Right lobe of liver (tissue), 6 donors: ENCODE data around the gene LCA5. TPM values are rescaled to one million over a fixed set of nuclear protein-coding genes. Genes with fewer than 3 reads are reported as not detected.

Experiments used
- ATAC-seq, 4 donors: fragments of 200-7000 bp; cut with Tn5 transposase; one replicate each; pipeline ENCODE4 v1.9.1; 2020; ENCODE audit warnings: mild to moderate bottlenecking in 4 of 4, moderate library complexity in 4 of 4
- DNase-seq, 3 donors: peaks; one replicate each; pipeline ENCODE4 v3.0.0-alpha.2; 2020
- H3K27ac ChIP-seq, 3 donors: fragments of 200-600 bp; one replicate each; pipeline ENCODE4 v1.8.0; 2022
- H3K27me3 ChIP-seq, 2 donors: fragments of 200-600 bp; one replicate each; pipeline ENCODE4 v1.8.0; 2022
- H3K36me3 ChIP-seq, 4 donors: fragments of 200-600 bp; sonication (generic) in 1 of 4; one replicate each; pipeline versions ENCODE4 v1.5.1 to v1.8.0; 2017 to 2022; ENCODE audit warnings: control low read depth in 1 of 4
- H3K4me1 ChIP-seq, 4 donors: fragments of 200-600 bp; sonication (generic) in 1 of 4; one replicate each; pipeline versions ENCODE4 v1.5.1 to v1.8.0; 2017 to 2022; ENCODE audit warnings: control low read depth in 1 of 4
- H3K4me3 ChIP-seq, 3 donors: fragments of 200-600 bp; one replicate each; pipeline ENCODE4 v1.8.0; 2022
- H3K9me3 ChIP-seq, 4 donors: fragments of 200-600 bp; sonication (generic) in 1 of 4; one replicate each; pipeline versions ENCODE4 v1.5.1 to v1.8.0; 2017 to 2022; ENCODE audit warnings: control low read depth in 1 of 4
- POLR2A ChIP-seq: fragments of 450-650 bp; IDR thresholded peaks from one replicate; pipeline ENCODE4 v1.6.1; 2017; ENCODE audit warnings: antibody characterized with exemption, mild to moderate bottlenecking
- WGBS: methylation state at CpG from one replicate; pipeline ENCODE4 v1.1.6; 2018; ENCODE audit warnings: low coverage, low lambda C conversion rate; ENCODE audit not compliant: insufficient coverage; ENCODE audit errors: missing lambda C conversion rate; 5-methylcytosine and 5-hydroxymethylcytosine counted together
- intact Hi-C, 2 donors: fragments of 100-400 bp; cut with DNase I; formaldehyde crosslinking; loops; one replicate each; pipeline versions ENCODE4 v1.11.2 to v1.14.1; 2022
- total RNA-seq, 6 experiments: library from RNA; depleted of rRNA in 2 of 6; stranded (reverse); fragments of >200 nt in 2 of 6; fragmentation: NEBNext Ultra II Directional in 3 of 6; extraction: Animal tissue kit (Norgen Biotek cat#: 25700) in 3 of 6; gene quantifications; one replicate each; pipeline versions ENCODE4 v1.1.0 to v1.2.4, GENCODE V29; 2016 to 2023
- TF ChIP-seq, protein P1 (sequence below), 4 donors: fragments of 200-600 bp in 3 of 4; fragments of 450-650 bp in 1 of 4; IDR thresholded peaks; one replicate each; pipeline versions ENCODE4 v1.5.1 to v1.8.0; 2016 to 2022; ENCODE audit warnings: antibody characterized with exemption in 4 of 4, mild to moderate bottlenecking in 2 of 4
- donor health status: DM: no; HTN: yes; CAD: no.
- donor health status: DM: no; HTN: no; CAD: no.
- donor health status: DM: no; HTN: no; CAD: no.
- donor health status: DM: no; HTN: yes; CAD: no.
- donor health status: DM: no; HTN: yes; CAD: no.

The LCA5 gene
- total RNA-seq, 6 experiments from 2014 or later = 0.26 to 0.74 (median 0.51) TPM

DNA sequence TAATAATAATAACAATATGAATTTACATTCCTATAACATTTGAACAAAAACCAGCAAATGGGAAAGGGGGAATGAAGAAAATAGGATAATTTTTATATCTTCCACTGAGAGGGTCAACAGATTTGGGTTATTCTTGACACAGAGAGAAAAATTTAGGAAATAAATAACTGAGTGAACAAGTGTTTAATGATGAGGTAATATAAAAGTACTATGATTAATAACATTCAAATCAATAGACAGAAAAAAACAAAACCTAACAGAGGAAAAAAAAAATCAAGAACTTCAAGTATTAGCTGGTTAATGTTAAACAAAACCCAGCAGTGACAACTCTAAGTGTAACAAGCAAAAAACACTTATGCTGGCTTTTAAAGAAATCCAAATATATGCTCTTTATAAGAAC, 66.5 kb downstream of the LCA5 start:
- ATAC-seq (no peak), DNase-seq (no peak)
- H3K9me3 ChIP-seq = no peaks in the 10 kb centered on the region
- H3K4me3 ChIP-seq = no peak overlapping the region
- intact Hi-C loops = no loop called here
- H3K27me3 ChIP-seq = no peaks in the 10 kb centered on the region
- TF ChIP-seq, protein P1, sequence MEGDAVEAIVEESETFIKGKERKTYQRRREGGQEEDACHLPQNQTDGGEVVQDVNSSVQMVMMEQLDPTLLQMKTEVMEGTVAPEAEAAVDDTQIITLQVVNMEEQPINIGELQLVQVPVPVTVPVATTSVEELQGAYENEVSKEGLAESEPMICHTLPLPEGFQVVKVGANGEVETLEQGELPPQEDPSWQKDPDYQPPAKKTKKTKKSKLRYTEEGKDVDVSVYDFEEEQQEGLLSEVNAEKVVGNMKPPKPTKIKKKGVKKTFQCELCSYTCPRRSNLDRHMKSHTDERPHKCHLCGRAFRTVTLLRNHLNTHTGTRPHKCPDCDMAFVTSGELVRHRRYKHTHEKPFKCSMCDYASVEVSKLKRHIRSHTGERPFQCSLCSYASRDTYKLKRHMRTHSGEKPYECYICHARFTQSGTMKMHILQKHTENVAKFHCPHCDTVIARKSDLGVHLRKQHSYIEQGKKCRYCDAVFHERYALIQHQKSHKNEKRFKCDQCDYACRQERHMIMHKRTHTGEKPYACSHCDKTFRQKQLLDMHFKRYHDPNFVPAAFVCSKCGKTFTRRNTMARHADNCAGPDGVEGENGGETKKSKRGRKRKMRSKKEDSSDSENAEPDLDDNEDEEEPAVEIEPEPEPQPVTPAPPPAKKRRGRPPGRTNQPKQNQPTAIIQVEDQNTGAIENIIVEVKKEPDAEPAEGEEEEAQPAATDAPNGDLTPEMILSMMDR (IDR thresholded peaks at IDR 0.05) = no peak
- no peak for TF ChIP-seq POLR2A
- no peaks in the 10 kb centered on the region for H3K36me3 ChIP-seq
- H3K4me1 ChIP-seq = no peaks in the 10 kb centered on the region
- no peak overlapping the region for H3K27ac ChIP-seq

DNA sequence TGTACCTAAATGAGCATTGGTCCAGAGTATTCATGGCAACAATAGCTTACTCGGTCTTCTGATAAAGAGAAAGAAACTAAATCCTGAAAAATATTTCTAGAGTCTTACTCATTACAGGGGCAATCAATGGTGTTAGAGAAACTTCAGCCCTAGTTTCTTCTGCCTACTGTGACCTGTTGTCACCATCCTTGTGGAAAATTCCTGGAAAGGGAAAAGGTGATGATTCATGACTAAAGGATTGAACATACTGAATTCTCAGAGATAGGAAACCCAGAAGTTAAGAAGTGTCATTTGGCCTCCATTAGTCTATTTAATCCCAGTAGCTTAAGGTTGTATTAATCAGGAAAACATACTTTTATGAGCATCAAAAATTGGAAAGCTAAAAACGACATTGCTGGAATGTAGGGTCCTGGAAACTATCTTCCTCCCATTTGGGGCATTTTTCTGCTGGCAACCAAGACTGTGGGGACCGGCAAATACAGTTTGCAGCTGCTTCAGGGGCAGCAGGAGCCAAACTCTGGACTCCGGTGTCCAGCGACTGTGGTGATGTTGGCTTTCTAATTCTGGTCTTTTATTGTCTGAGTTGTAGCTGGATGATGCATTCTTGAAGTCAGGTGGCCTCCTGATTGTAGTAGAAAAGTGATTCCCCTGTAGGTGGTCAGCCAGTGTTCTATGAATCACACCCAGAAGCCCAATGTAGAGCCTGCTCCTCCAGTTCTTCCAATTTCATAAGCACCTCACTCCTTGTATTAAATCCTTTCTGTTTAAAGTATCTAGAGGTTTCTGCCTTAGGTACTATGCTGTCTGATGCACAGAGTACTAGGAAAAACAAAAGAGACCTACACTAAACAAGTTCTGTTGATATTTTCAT, 67.6 kb downstream of the LCA5 start:
- TF ChIP-seq, protein P1 (IDR thresholded peaks at IDR 0.05) = no peak
- TF ChIP-seq POLR2A = no peak
- H3K27ac ChIP-seq = no peak overlapping the region
- no peaks in the 10 kb centered on the region for H3K27me3 ChIP-seq
- intact Hi-C loops = no loop called here
- H3K36me3 ChIP-seq = no peaks in the 10 kb centered on the region
- H3K9me3 ChIP-seq = no peaks in the 10 kb centered on the region
- no peak overlapping the region for H3K4me3 ChIP-seq
- DNase-seq (no peak), ATAC-seq (no peak)
- 64% methylated on average over 5 of the region's 5 CpGs for WGBS
- no peaks in the 10 kb centered on the region for H3K4me1 ChIP-seq

DNA sequence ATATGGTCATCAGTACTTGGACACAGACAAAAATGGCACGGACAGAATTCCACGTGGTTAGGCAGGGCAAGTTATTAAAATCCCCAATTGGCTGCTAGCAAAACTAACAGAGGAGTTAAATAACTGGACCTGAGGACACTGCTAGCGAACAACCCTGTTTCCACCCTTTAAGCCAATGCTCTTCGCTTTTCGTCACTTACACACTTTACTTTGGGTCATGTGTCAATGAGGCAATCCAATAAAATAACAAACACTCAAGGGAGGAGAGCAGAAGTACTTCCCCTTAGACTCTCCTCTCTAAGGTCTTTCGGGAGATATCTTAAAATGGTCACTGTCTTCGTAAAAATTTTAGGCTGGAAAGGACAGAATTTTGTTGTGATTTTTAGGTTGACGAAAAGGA, 68.6 kb downstream of the LCA5 start:
- no peaks in the 10 kb centered on the region for H3K36me3 ChIP-seq
- no peak overlapping the region for H3K27ac ChIP-seq
- no peaks in the 10 kb centered on the region for H3K9me3 ChIP-seq
- 63% methylated on average over 8 of the region's 8 CpGs for WGBS
- no peak for ATAC-seq
- TF ChIP-seq POLR2A = no peak
- TF ChIP-seq, protein P1 (IDR thresholded peaks at IDR 0.05) = no peak
- H3K4me1 ChIP-seq = no peaks in the 10 kb centered on the region
- DNase-seq = no peak
- H3K4me3 ChIP-seq = no peak overlapping the region
- intact Hi-C loops = no loop called here
- no peaks in the 10 kb centered on the region for H3K27me3 ChIP-seq

DNA sequence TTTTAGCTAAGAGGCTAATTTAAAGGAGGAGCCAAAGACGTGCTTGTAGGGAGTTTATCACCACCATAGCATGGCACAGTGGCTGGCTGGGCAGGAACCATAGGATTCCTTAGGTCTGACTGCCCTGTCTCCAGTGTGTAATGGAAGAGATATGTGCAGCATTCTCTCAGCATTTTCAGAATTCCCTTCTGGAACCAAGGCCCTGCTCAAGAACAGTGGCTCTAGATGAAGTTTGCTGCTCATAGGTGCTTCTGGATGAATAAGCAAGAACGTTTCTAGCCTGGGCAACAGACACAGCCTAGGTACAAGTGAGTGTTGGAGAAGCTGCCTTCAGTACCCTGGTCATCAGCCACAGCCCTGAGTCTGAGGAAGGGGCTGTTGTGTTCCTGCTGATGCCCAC, 69.1 kb downstream of the LCA5 start:
- Histone ChIP-seq H3K4me3 (no peak overlapping the region), H3K4me1 (no peaks in the 10 kb centered on the region), H3K27me3 (no peaks in the 10 kb centered on the region), H3K36me3 (no peaks in the 10 kb centered on the region), H3K9me3 (no peaks in the 10 kb centered on the region), H3K27ac (no peak overlapping the region)
- ATAC-seq (no peak), DNase-seq (no peak)
- TF ChIP-seq, protein P1 (IDR thresholded peaks at IDR 0.05) = no peak
- no peak for TF ChIP-seq POLR2A
- 28% methylated on average over 2 of the region's 2 CpGs for WGBS
- intact Hi-C loops = no loop called here
